HEK293 (cell line): ENCODE results near the gene CARMIL3.

ENCODE experiments used
- CTCF ChIP-seq: fragments of 450-650 bp; formaldehyde crosslinking; IDR thresholded peaks from 2 replicates; pipeline ENCODE4 v1.5.1; 2016; ENCODE audit warnings: missing biosample characterization, missing genetic modification characterization
- YY1 ChIP-seq: fragments of 450-650 bp; formaldehyde crosslinking; IDR thresholded peaks from 2 replicates; pipeline ENCODE4 v1.5.1; 2018; ENCODE audit warnings: missing biosample characterization, missing genetic modification characterization
- ZNF140 ChIP-seq: fragments of 450-650 bp; formaldehyde crosslinking; IDR thresholded peaks from 2 replicates; pipeline ENCODE4 v1.5.1; 2016; ENCODE audit warnings: missing biosample characterization, missing genetic modification characterization
- ZNF248 ChIP-seq: fragments of 450-650 bp; formaldehyde crosslinking; IDR thresholded peaks from 2 replicates; pipeline ENCODE4 v1.5.1; 2017; ENCODE audit warnings: missing biosample characterization, missing genetic modification characterization
- ZNF571 ChIP-seq: fragments of 450-650 bp; formaldehyde crosslinking; IDR thresholded peaks from 2 replicates; pipeline ENCODE4 v1.5.0; 2017; ENCODE audit warnings: missing biosample characterization, missing genetic modification characterization
- ZNF658 ChIP-seq: fragments of 450-650 bp; formaldehyde crosslinking; IDR thresholded peaks from 2 replicates; pipeline ENCODE4; 2016; ENCODE audit warnings: missing biosample characterization, missing genetic modification characterization
- TF ChIP-seq, protein P1 (sequence below): IDR thresholded peaks from 2 replicates; pipeline ENCODE4 v1.6.1; 2011; ENCODE audit warnings: mild to moderate bottlenecking, low read depth, low read length, borderline replicate concordance

DNA sequence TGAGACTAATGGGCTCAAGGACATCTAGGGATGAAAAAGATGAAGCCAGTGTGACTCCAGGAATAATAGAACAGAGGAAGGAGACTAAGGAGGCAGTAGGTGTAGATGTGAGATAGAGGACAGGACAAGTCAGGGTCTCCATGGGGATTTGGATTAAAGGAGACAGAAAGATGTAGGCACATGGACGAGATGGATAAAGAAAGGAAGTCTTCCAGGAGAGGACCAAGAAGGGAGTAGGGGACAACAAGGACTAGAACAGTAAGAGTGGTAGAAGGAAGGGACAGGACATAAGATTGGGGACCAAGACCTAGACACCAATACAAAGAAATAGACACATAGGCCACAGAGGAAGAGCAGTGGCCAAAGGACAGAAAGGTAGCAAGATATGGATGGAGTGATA, 35.2 kb downstream of the CARMIL3 start:
- TF ChIP-seq ZNF248 = no peak
- TF ChIP-seq ZNF658 = no peak
- no peak for TF ChIP-seq ZNF140 (tag by site-specific recombination)
- no peak for TF ChIP-seq YY1 (tag by site-specific recombination)
- TF ChIP-seq CTCF (tag by site-specific recombination) = no peak
- TF ChIP-seq, protein P1, sequence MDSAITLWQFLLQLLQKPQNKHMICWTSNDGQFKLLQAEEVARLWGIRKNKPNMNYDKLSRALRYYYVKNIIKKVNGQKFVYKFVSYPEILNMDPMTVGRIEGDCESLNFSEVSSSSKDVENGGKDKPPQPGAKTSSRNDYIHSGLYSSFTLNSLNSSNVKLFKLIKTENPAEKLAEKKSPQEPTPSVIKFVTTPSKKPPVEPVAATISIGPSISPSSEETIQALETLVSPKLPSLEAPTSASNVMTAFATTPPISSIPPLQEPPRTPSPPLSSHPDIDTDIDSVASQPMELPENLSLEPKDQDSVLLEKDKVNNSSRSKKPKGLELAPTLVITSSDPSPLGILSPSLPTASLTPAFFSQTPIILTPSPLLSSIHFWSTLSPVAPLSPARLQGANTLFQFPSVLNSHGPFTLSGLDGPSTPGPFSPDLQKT = no peak
- TF ChIP-seq ZNF571 = no peak
